ENCODE measurements around the gene GJB5.

The GJB5 gene

GRCh38 chr1:34746785-34747637, 7.8 kb upstream of the GJB5 start:
- H3K36me3 ChIP-seq (ENCODE audit: control insufficient read depth, low read length): no peaks in the 10 kb centered on the region
- H3K4me1 ChIP-seq (ENCODE audit: control insufficient read depth, low read length): no peaks in the 10 kb centered on the region
- H3K4me2 ChIP-seq (ENCODE audit: low read length): no peak overlapping the region
- no peaks in the 10 kb centered on the region for H3K79me2 ChIP-seq (ENCODE audit: control insufficient read depth, low read length)
- H3K4me3 ChIP-seq (ENCODE audit: low read length): no peak overlapping the region
- H3K9me3 ChIP-seq (ENCODE audit: control insufficient read depth, insufficient read depth, low read length): no peaks in the 10 kb centered on the region
- no peaks in the 10 kb centered on the region for H3K27me3 ChIP-seq (ENCODE audit: control insufficient read depth, low read length)
- TF ChIP-seq CTCF (IDR thresholded peaks at IDR 0.05; ENCODE audit: low read depth, low read length, poor library complexity, severe bottlenecking): no peak
- no peak for TF ChIP-seq EZH2phosphoT487 (IDR thresholded peaks at IDR 0.05; ENCODE audit: borderline replicate concordance, low read length)
- H4K20me1 ChIP-seq (ENCODE audit: control insufficient read depth, insufficient read depth, low read depth, low read length): no peaks in the 10 kb centered on the region
- no peak overlapping the region for H3K27ac ChIP-seq (ENCODE audit: low read depth, low read length)
- H3F3A ChIP-seq (ENCODE audit: control insufficient read depth, insufficient read depth): no peaks in the 10 kb centered on the region
- no peaks in the 10 kb centered on the region for H3K9me2 ChIP-seq (replicated peaks; ENCODE audit: control insufficient read depth, low read length)

GRCh38 chr1:34747638-34747941, 7.3 kb upstream of the GJB5 start:
- H3F3A ChIP-seq (ENCODE audit: control insufficient read depth, insufficient read depth): no peaks in the 10 kb centered on the region
- H4K20me1 ChIP-seq (ENCODE audit: control insufficient read depth, insufficient read depth, low read depth, low read length): no peaks in the 10 kb centered on the region
- no peak overlapping the region for H3K4me2 ChIP-seq (ENCODE audit: low read length)
- no peak overlapping the region for H3K4me3 ChIP-seq (ENCODE audit: low read length)
- H3K27me3 ChIP-seq (ENCODE audit: control insufficient read depth, low read length): no peaks in the 10 kb centered on the region
- TF ChIP-seq EZH2phosphoT487 (IDR thresholded peaks at IDR 0.05; ENCODE audit: borderline replicate concordance, low read length) (no peak), CTCF (IDR thresholded peaks at IDR 0.05; ENCODE audit: low read depth, low read length, poor library complexity, severe bottlenecking) (no peak)
- no peaks in the 10 kb centered on the region for H3K9me2 ChIP-seq (replicated peaks; ENCODE audit: control insufficient read depth, low read length)
- no peaks in the 10 kb centered on the region for H3K4me1 ChIP-seq (ENCODE audit: control insufficient read depth, low read length)
- no peaks in the 10 kb centered on the region for H3K79me2 ChIP-seq (ENCODE audit: control insufficient read depth, low read length)
- H3K27ac ChIP-seq (ENCODE audit: low read depth, low read length): no peak overlapping the region
- no peaks in the 10 kb centered on the region for H3K36me3 ChIP-seq (ENCODE audit: control insufficient read depth, low read length)
- H3K9me3 ChIP-seq (ENCODE audit: control insufficient read depth, insufficient read depth, low read length): no peaks in the 10 kb centered on the region

- no peak overlapping the region for H3K4me2 ChIP-seq (ENCODE audit: low read length)
- H3K36me3 ChIP-seq (ENCODE audit: control insufficient read depth, low read length): no peaks in the 10 kb centered on the region
- H3K79me2 ChIP-seq (ENCODE audit: control insufficient read depth, low read length): no peaks in the 10 kb centered on the region
- TF ChIP-seq CTCF (IDR thresholded peaks at IDR 0.05; ENCODE audit: low read depth, low read length, poor library complexity, severe bottlenecking) (no peak), EZH2phosphoT487 (IDR thresholded peaks at IDR 0.05; ENCODE audit: borderline replicate concordance, low read length) (no peak)
- H3K9me3 ChIP-seq (ENCODE audit: control insufficient read depth, insufficient read depth, low read length): no peaks in the 10 kb centered on the region
- no peaks in the 10 kb centered on the region for H3F3A ChIP-seq (ENCODE audit: control insufficient read depth, insufficient read depth)
- no peaks in the 10 kb centered on the region for H3K4me1 ChIP-seq (ENCODE audit: control insufficient read depth, low read length)
- H3K4me3 ChIP-seq (ENCODE audit: low read length): no peak overlapping the region
- no peaks in the 10 kb centered on the region for H3K9me2 ChIP-seq (replicated peaks; ENCODE audit: control insufficient read depth, low read length)
- H3K27me3 ChIP-seq (ENCODE audit: control insufficient read depth, low read length): no peaks in the 10 kb centered on the region
- H4K20me1 ChIP-seq (ENCODE audit: control insufficient read depth, insufficient read depth, low read depth, low read length): no peaks in the 10 kb centered on the region
- no peak overlapping the region for H3K27ac ChIP-seq (ENCODE audit: low read depth, low read length)
These were observed 4.9 kb upstream of the GJB5 start for GRCh38 chr1:34749992-34750391.
